ENCODE results near the gene CCL8.

Gene CCL8

DNA sequence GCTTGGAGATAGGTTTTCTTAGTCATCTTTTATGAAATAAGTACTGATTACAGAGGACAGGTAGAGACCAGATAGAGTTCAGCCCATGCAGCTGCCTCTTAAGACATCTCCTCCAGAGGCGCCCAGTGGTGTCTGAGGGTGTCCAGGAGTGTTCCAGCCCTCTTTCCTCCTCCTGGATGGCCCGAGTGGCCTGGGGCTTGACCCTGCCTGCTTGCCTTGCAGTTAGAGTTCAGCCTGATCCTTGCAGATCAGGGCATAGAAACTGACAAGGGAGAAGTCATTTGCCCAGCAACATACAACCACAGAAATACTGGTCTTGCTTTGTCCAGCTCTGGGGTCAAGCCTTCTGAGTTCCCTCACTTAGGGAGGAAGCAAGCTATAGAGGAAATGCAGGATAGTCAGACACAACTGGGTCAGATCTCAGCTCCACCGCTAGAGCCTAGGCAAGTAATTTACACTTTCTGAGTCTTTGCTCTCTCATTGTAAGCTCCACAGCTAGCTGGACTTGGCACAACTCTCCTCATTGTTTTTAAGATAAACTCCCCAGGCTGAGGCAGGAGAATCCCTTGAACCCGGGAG lies 47.4 kb downstream of the CCL8 start:
- DNase-seq (ENCODE audit: low read depth, low spot score), result no peak

- no peak for DNase-seq (ENCODE audit: low read depth, low spot score)
Observed at GRCh38 chr17:34367486-34368195, 48.4 kb downstream of the CCL8 start.

DNA sequence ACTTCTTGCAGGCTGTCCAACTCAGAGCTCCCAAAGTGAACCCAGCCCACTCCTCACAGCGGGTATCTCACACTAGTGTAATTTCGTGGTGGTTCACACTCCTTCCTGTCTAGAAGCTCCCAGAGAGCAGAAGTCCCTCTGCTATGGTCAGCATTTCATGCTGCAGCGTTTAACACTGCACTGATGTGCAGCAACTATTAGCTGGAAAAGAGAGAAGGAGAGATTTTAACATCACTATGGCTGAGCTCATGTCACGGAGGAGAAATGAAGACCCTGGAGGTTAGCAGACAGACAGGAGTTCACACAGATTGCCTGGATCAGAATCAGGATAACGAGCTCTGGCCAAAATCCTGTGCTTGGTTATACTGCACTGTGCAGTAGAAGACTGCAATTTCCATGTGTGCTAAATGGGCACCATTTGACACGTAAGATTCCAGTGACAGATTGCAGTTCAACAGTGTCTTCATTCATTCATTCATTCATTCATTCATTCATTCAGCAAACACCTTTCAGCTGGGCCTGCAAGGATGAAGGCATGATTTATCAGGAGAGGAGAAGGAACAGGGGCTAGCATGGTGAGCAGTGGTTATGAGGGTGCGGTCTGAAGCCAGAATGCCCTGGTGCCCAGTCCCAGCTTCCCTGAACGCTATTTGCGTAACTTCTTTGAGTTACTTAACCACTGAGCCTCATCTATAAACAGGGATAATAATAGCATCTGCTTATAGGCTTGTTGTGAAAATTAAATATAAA lies 49.1 kb downstream of the CCL8 start:
- DNase-seq (ENCODE audit: low read depth, low spot score), result no peak

- no peak for DNase-seq (ENCODE audit: low read depth, low spot score)
Observed at GRCh38 chr17:34368946-34369500, 49.8 kb downstream of the CCL8 start.

GRCh38 chr17:34369571-34369970 lies 50.3 kb downstream of the CCL8 start:
- DNase-seq (ENCODE audit: low read depth, low spot score), result no peak

- no peak for DNase-seq (ENCODE audit: low read depth, low spot score)
Observed at GRCh38 chr17:34370376-34370996, 51.3 kb downstream of the CCL8 start.

GRCh38 chr17:34370997-34371395 lies 51.8 kb downstream of the CCL8 start:
- DNase-seq (ENCODE audit: low read depth, low spot score), result no peak
